Duodenal mucosa (tissue), 2 donors: ENCODE measurements around the gene SPAAR.
"Not testable (repeated sequence)": the region's sequence is repeated elsewhere in the genome, so short reads cannot be mapped to it uniquely, and the experiment has no call there.

Experiments used
- H3K27ac ChIP-seq: one replicate; pipeline ENCODE4 v1.7.0; 2013; ENCODE audit warnings: low read depth, low read length
- H3K27me3 ChIP-seq, 2 donors: one replicate each; pipeline ENCODE4 v1.7.0; 2013; ENCODE audit warnings: low read length in 2 of 2, control low read depth in 1 of 2; ENCODE audit not compliant: insufficient read depth in 2 of 2, control insufficient read depth in 1 of 2
- H3K36me3 ChIP-seq, 2 donors: one replicate each; pipeline ENCODE4 v1.7.0; 2013; ENCODE audit warnings: low read length in 2 of 2, control low read depth in 1 of 2; ENCODE audit not compliant: insufficient read depth in 2 of 2, control insufficient read depth in 1 of 2
- H3K4me1 ChIP-seq, 2 donors: one replicate each; pipeline ENCODE4 v1.7.0; 2013; ENCODE audit warnings: low read length in 2 of 2, control low read depth in 1 of 2; ENCODE audit not compliant: insufficient read depth in 2 of 2, control insufficient read depth in 1 of 2
- H3K4me3 ChIP-seq, 2 donors: one replicate each; pipeline ENCODE4 v1.7.0; 2013; ENCODE audit warnings: low read length in 2 of 2, low read depth in 1 of 2
- H3K9ac ChIP-seq, 2 donors: one replicate each; pipeline ENCODE4 v1.7.0; 2013; ENCODE audit warnings: low read length in 2 of 2, low read depth in 1 of 2
- H3K9me3 ChIP-seq, 2 donors: one replicate each; pipeline ENCODE4 v1.7.0; 2013; ENCODE audit warnings: low read length in 2 of 2, control low read depth in 1 of 2; ENCODE audit not compliant: control insufficient read depth in 1 of 2

The SPAAR gene

DNA sequence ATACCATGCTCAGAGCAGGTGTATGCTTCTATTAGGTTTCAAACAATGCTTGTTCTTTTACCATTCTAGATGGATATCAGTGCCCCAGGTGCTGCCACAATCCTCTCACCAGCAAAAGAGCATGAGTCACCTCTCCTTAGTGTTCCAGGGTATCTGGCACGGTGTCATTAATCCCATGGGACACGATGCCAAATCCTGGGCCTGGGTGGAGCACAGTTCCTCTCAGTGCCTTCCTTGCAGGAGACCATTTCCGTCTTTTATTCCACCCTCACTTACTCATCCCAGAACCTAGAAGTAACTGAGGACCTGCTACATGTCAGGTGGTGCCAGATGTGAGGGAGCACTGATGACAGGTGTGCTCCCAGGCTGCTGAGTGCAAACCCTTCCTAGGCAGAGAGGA is 37.7 kb upstream of the SPAAR start:
- Histone ChIP-seq H3K36me3 (no peaks in the 10 kb centered on the region), H3K27ac (no peak overlapping the region), H3K27me3 (no peaks in the 10 kb centered on the region), H3K4me1 (no peaks in the 10 kb centered on the region), H3K4me3 (no peak overlapping the region), H3K9ac (no peak overlapping the region), H3K9me3 (peaks cover 0 to under 1% of the 10 kb centered on the region in 2 donors)

DNA sequence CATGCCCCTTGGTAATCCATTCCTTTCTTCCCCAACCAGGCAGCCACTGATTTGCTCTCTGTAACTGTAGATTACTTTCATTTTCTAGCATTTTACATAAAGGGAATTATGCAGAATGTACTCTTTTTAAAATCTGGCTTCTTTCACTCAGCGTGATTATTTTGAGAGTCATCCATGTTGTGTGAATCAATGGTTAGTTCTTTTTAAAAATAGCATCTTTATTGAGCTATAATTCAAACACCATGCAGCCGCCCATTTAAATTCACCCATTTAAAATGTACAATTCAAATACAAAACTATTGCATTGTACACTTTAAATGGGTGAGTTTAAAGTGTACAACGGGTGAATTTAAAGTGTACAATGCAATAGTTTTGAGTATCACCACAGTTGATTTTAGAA is 36.8 kb upstream of the SPAAR start:
- Histone ChIP-seq H3K4me1 (no peaks in the 10 kb centered on the region), H3K9me3 (peaks cover 0 to 6% of the 10 kb centered on the region in 2 donors), H3K4me3 (no peak overlapping the region), H3K27me3 (no peaks in the 10 kb centered on the region), H3K27ac (no peak overlapping the region), H3K9ac (no peak overlapping the region), H3K36me3 (no peaks in the 10 kb centered on the region)

DNA sequence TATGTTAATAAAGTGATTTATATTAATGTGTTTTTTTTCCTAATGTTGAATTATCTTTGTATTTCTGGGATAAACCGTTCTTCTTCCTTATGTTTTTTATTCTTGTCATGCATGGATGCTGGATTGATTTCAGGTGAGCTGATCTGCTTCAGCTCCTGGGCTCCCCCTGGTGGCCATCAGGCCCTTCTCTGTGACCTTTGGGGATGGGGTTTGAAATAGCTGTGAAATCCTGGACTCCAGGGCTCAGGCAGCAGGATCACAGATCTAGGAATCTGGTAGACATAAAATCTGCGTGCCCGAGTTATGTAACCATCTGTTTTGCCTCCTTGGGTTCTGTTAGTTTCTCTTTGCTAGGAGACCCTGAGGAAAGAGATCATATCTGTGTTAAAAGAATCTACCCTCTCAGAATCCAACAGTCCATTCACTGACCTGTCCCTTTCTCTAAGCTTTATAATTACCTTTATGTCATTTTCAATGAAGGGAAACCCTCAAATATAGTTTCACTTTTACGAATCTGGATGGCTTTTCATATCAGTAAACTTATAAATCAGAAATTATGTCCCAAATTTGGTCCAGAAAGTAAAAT is 26.9 kb upstream of the SPAAR start:
- no peaks in the 10 kb centered on the region for H3K36me3 ChIP-seq
- no peak overlapping the region for H3K4me3 ChIP-seq
- H3K9me3 ChIP-seq, result no peaks in the 10 kb centered on the region
- H3K27ac ChIP-seq, result no peak overlapping the region
- H3K4me1 ChIP-seq, result no peaks in the 10 kb centered on the region
- no peaks in the 10 kb centered on the region for H3K27me3 ChIP-seq
- no peak overlapping the region for H3K9ac ChIP-seq

DNA sequence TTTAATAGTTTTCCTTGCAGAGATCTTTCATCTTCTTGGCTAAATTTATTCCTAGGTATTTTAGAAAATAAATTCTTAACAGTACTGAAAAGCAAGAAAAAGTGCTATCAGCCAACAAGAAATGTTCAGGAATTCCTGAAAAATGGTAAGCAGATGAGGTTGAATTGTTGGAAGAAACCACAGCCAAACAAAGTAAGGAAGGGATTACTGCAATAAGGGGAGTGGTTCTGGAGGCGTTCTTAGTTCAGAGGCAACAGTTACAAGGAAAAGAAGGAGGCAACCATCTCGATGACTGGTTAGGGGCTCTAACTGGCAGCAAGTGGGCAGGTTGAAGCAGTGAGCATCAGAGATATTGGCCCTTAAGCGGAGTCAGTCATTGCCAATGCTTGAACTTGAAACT is 26.3 kb upstream of the SPAAR start:
- Histone ChIP-seq H3K27me3 (no peaks in the 10 kb centered on the region), H3K36me3 (no peaks in the 10 kb centered on the region), H3K4me1 (no peaks in the 10 kb centered on the region), H3K9ac (no peak overlapping the region), H3K4me3 (no peak overlapping the region), H3K9me3 (no peaks in the 10 kb centered on the region), H3K27ac (no peak overlapping the region)

DNA sequence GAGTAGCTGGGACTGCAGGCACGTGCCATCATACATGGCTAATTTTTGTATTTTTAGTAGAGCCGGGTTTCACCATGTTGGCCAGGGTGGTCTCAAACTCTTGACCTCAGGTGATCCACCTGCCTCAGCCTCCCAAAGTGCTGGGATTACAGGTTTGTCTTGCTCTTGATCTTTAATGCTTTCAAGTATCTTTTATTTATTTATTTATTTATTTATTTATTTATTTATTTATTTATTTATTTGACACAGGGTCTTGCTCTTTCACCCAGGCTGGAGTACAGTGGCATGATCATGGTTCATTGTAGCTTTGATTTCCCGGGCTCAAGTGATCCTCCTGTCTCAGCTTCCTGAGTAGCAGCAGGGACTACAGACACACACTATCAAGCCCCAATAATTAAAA is 24.4 kb upstream of the SPAAR start:
- H3K9me3 ChIP-seq, H3K27ac ChIP-seq, H3K4me3 ChIP-seq, H3K27me3 ChIP-seq, H3K36me3 ChIP-seq, H3K9ac ChIP-seq, H3K4me1 ChIP-seq: not testable (repeated sequence)

DNA sequence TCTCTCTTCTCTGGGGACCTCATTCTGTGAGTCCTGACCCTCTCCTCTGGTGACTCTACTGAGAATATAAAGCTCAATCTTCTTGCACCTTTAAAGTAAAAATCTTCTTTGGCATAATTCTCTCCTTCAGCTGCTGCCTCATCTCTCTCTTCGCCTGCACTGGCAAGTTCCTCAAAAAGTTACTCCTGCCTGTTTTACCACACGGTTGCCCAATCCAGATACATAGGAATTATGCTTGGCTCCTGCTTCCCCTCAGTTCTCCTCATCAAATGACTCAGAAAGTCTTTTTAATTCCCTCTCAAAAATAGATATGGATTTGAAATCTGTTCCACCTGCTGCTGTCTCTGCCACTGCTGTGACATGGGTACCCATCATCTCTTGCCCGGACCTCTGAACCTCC is 17.6 kb upstream of the SPAAR start:
- no peaks in the 10 kb centered on the region for H3K9me3 ChIP-seq
- no peaks in the 10 kb centered on the region for H3K27me3 ChIP-seq
- H3K36me3 ChIP-seq, result no peaks in the 10 kb centered on the region
- H3K27ac ChIP-seq, result no peak overlapping the region
- H3K9ac ChIP-seq, result no peak overlapping the region
- H3K4me3 ChIP-seq, result no peak overlapping the region
- no peaks in the 10 kb centered on the region for H3K4me1 ChIP-seq

DNA sequence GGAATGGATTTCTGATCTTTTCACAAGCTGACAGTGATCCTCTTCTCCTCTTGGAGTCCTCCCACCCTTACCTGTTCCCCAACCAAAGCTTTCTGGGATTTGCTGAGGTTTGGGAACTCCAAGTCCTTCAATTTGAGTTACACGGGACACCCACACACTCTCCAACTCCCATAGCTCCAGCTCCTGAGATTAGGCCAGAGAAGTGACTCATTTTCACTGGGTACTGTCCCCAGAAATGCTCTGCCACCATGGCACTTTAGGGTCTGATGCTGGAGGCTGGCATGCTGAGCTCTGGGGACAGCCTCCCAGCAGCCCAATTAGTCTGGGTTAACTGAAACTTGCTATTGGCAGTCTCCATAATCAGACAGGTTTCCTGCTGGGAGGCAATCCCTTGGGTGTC is 17.2 kb upstream of the SPAAR start:
- Histone ChIP-seq H3K9ac (no peak overlapping the region), H3K27me3 (no peaks in the 10 kb centered on the region), H3K4me3 (no peak overlapping the region), H3K36me3 (no peaks in the 10 kb centered on the region), H3K4me1 (no peaks in the 10 kb centered on the region), H3K27ac (no peak overlapping the region), H3K9me3 (no peaks in the 10 kb centered on the region)

DNA sequence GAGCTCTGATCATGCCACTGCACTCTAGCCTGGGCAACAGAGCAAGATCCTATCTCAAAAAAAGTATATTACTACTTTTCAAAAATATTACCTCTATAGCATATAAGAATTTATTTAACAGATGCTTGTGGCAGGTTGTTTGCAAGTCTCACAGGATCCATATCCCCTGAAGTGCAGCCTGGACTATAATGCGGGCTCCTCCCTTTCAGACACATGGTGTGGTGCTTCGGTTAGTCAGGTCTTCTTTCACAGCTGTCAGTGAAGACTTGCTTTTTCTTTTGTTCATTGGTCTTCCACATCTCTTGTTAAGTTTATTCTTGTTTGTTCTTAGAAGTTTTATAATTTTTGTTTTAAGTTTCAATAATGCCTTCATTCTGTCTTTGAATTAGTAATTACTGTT is 12.7 kb upstream of the SPAAR start:
- H3K9ac ChIP-seq, result no peak overlapping the region
- no peaks in the 10 kb centered on the region for H3K4me1 ChIP-seq

DNA sequence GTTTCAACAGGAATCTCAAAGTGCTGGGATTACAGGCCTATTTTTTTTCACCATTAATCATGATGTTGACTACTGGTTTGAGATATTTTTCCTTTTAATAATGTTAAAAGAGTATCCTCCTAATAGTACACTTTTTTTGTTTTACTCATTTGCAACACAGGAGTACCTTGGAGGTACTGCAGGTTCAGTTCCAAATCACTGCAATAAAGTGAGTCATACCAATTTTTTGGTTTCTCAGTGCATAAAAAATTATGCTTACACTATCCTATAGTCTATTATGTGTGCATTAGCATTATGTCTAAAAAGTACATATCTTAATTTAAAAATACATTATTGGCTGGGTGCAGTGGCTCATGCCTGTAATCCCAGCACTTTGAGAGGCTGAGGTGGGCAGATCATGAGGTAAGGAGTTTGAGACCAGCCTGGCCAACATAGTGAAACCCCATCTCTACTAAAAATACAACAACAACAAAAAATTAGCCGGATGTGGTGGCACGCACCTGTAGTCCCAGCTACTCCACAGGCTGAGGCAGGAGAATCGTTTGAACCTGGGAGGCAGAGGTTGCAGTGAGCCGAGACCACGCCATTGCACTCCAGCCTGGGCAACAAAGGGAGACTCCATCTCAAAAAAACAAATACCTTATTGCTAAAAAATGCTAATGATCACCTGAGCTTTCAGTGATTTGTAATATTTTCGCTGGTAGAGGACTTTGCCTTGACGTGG is 11.8 kb upstream of the SPAAR start:
- H3K27ac ChIP-seq, H3K9ac ChIP-seq, H3K27me3 ChIP-seq, H3K9me3 ChIP-seq, H3K4me3 ChIP-seq, H3K36me3 ChIP-seq, H3K4me1 ChIP-seq: not testable (repeated sequence)

More for the DNA sequence above, 12.7 kb upstream of the SPAAR start:
- no peak overlapping the region for H3K27ac ChIP-seq
- H3K36me3 ChIP-seq, result no peaks in the 10 kb centered on the region
- H3K4me3 ChIP-seq, result no peak overlapping the region
- no peaks in the 10 kb centered on the region for H3K27me3 ChIP-seq
- H3K9me3 ChIP-seq, result no peaks in the 10 kb centered on the region

DNA sequence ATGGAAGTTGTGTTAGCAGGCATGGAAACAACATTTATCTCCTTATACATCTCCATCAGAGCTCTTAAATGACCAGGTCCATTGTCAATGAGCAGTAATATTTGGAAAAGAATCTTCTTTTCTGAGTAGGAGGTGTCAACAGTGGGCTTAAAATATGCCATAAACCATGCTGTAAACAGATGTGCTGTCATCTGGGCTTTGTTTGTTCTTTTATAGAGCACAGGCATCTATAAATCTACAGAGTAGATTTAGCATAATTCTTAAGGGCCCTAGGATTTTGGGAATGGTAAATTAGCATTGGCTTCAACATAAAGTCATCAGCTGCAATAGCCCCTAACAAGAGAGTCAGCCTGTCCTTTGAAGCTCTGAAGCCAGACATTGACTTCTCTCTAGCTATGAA is 11.0 kb upstream of the SPAAR start:
- no peaks in the 10 kb centered on the region for H3K36me3 ChIP-seq
- no peaks in the 10 kb centered on the region for H3K4me1 ChIP-seq
- no peak overlapping the region for H3K4me3 ChIP-seq
- H3K27me3 ChIP-seq, result no peaks in the 10 kb centered on the region
- H3K9ac ChIP-seq, result no peak overlapping the region
- no peaks in the 10 kb centered on the region for H3K9me3 ChIP-seq
- H3K27ac ChIP-seq, result no peak overlapping the region
